GM23338 (cell line): ENCODE measurements around the gene NOPCHAP1. TPM values are rescaled to one million over a fixed set of nuclear protein-coding genes. Genes with fewer than 3 reads are reported as not detected.
A peak's percentile ranks its signal among the peaks of the same experiment; 100 is the strongest.

Experiments
- ATAC-seq: fragments of 200-7000 bp; cut with Tn5 transposase; 3 replicates; pipeline ENCODE4 v1.9.1; 2020
- DNase-seq: peaks from one replicate; pipeline ENCODE4 v3.0.0-alpha.2; 2015; ENCODE audit warnings: low spot score
- H2AFZ ChIP-seq: fragments of 200-600 bp; sonication (generic); 2 replicates; pipeline ENCODE4 v1.8.0; 2016; ENCODE audit warnings: antibody characterized with exemption, mild to moderate bottlenecking, moderate library complexity
- H3F3A ChIP-seq: fragments of 200-600 bp; sonication (generic); replicated peaks from 2 replicates; pipeline ENCODE4 v1.8.0; 2017; ENCODE audit warnings: antibody characterized with exemption, mixed run types, low read depth
- H3K27ac ChIP-seq: fragments of 200-600 bp; sonication (generic); 2 replicates; pipeline ENCODE4 v1.6.1; 2016; ENCODE audit warnings: low read depth
- H3K27me3 ChIP-seq: fragments of 200-600 bp; sonication (generic); 2 replicates; pipeline ENCODE4 v1.8.0; 2016; ENCODE audit warnings: mild to moderate bottlenecking, mixed run types, moderate library complexity; ENCODE audit not compliant: insufficient read depth
- H3K36me3 ChIP-seq: fragments of 200-600 bp; sonication (generic); 2 replicates; pipeline ENCODE4 v1.8.0; 2016; ENCODE audit warnings: mild to moderate bottlenecking; ENCODE audit not compliant: insufficient read depth
- H3K4me1 ChIP-seq: fragments of 200-600 bp; sonication (generic); 2 replicates; pipeline ENCODE4 v1.8.0; 2016; ENCODE audit warnings: mild to moderate bottlenecking, moderate library complexity; ENCODE audit not compliant: insufficient read depth
- H3K4me2 ChIP-seq: fragments of 200-600 bp; sonication (generic); 2 replicates; pipeline ENCODE4 v1.7.1; 2017; ENCODE audit warnings: mixed run types
- H3K4me3 ChIP-seq: fragments of 200-600 bp; sonication (generic); 2 replicates; pipeline ENCODE4 v1.6.1; 2016; ENCODE audit warnings: mixed run types
- H3K79me2 ChIP-seq: fragments of 200-600 bp; sonication (generic); replicated peaks from 2 replicates; pipeline ENCODE4 v1.8.0; 2017; ENCODE audit warnings: mild to moderate bottlenecking; ENCODE audit not compliant: insufficient read depth
- H3K9me2 ChIP-seq: fragments of 200-600 bp; sonication (generic); 2 replicates; pipeline ENCODE4 v1.8.0; 2017; ENCODE audit not compliant: insufficient read depth
- H4K20me1 ChIP-seq: fragments of 200-600 bp; sonication (generic); replicated peaks from 2 replicates; pipeline ENCODE4 v1.8.0; 2017; ENCODE audit warnings: mild to moderate bottlenecking; ENCODE audit not compliant: insufficient read depth
- H3K27ac Mint-ChIP-seq: 2 replicates; pipeline ENCODE4 v1.8.0; 2020; ENCODE audit warnings: inconsistent platforms, mild to moderate bottlenecking, moderate library complexity, mixed read lengths
- H3K27me3 Mint-ChIP-seq: 3 replicates; pipeline ENCODE4 v1.8.0; 2022; ENCODE audit warnings: low read depth, mild to moderate bottlenecking, moderate library complexity, mixed read lengths, inconsistent platforms; ENCODE audit not compliant: insufficient read depth, poor library complexity
- H3K36me3 Mint-ChIP-seq: 3 replicates; pipeline ENCODE4 v1.8.0; 2021; ENCODE audit warnings: low read depth, mild to moderate bottlenecking, inconsistent platforms, moderate library complexity, mixed read lengths
- H3K4me1 Mint-ChIP-seq: 3 replicates; pipeline ENCODE4 v1.8.0; 2020; ENCODE audit warnings: mild to moderate bottlenecking, inconsistent platforms, mixed read lengths
- H3K4me3 Mint-ChIP-seq: 3 replicates; pipeline ENCODE4 v1.8.0; 2021; ENCODE audit warnings: moderate library complexity, mild to moderate bottlenecking, inconsistent platforms, mixed read lengths
- H3K9me3 Mint-ChIP-seq: 3 replicates; pipeline ENCODE4 v1.8.0; 2020; ENCODE audit warnings: moderate library complexity, mild to moderate bottlenecking, inconsistent platforms, mixed read lengths
- CREB1 ChIP-seq: fragments of 250-450 bp; sonication (Bioruptor Pico); IDR thresholded peaks from 2 replicates; pipeline ENCODE4 v1.5.0; 2020; ENCODE audit warnings: low read depth, mild to moderate bottlenecking, moderate library complexity
- CTCF ChIP-seq, 2 experiments: fragments of 200-600 bp in 1 of 2; sonication (generic) in 1 of 2; conservative IDR thresholded peaks; 2 replicates each; pipeline versions ENCODE4 v1.5.1 to v1.6.1; 2016 to 2017; ENCODE audit warnings: antibody characterized with exemption in 2 of 2, low read depth in 2 of 2, mild to moderate bottlenecking in 2 of 2, moderate library complexity in 1 of 2
- JUNB ChIP-seq: IDR thresholded peaks from one replicate; pipeline ENCODE4 v1.6.1; 2016; ENCODE audit warnings: antibody characterized with exemption; ENCODE audit not compliant: unreplicated experiment
- NANOG ChIP-seq: IDR thresholded peaks from 2 replicates; pipeline ENCODE4 v1.6.1; 2016; ENCODE audit warnings: antibody characterized with exemption, borderline replicate concordance
- REST ChIP-seq: IDR thresholded peaks from one replicate; pipeline ENCODE4 v1.6.1; 2018; ENCODE audit warnings: antibody characterized with exemption; ENCODE audit not compliant: unreplicated experiment
- STAT1 ChIP-seq: IDR thresholded peaks from one replicate; pipeline ENCODE4 v1.6.1; 2016; ENCODE audit warnings: antibody characterized with exemption; ENCODE audit not compliant: unreplicated experiment
- ZNF331 ChIP-seq: fragments of 250-450 bp; sonication (Bioruptor Pico); IDR thresholded peaks from 2 replicates; pipeline ENCODE4 v1.5.0; 2020; ENCODE audit warnings: low read depth, mild to moderate bottlenecking, moderate library complexity
- ZNF462 ChIP-seq: fragments of 250-450 bp; sonication (Bioruptor Pico); IDR thresholded peaks from 2 replicates; pipeline ENCODE4 v1.5.0; 2020; ENCODE audit warnings: mild to moderate bottlenecking, moderate library complexity
- polyA plus RNA-seq: library from polyadenylated mRNA; unstranded; fragments of >200 nt; fragmentation: Nextera tagmentation; extraction: Ambion mirVana; gene quantifications from 2 replicates; pipeline ENCODE4 v1.2.1, GENCODE V29; 2016
- total RNA-seq: library from RNA; depleted of rRNA; stranded (reverse); fragments of >200 nt; shearing (Covaris generic); gene quantifications from 2 replicates; pipeline ENCODE4 v1.2.3, GENCODE V29; 2014

NOPCHAP1 gene
- total and polyA plus RNA-seq, 2 experiments from 2014 or later, result 14.7 to 221 TPM

GRCh38 chr12:104985206-104985605 lies 910 bp upstream of the NOPCHAP1 start:
- H3K4me2 ChIP-seq, result no peak overlapping the region
- no peak overlapping the region for H3K27ac ChIP-seq
- ATAC-seq, result no peak
- H3K4me3 ChIP-seq, result no peak overlapping the region
- H4K20me1 ChIP-seq, result no peaks in the 10 kb centered on the region; the same call in 1 of the 2 replicates
- peaks cover 37% of the 10 kb centered on the region for H3K79me2 ChIP-seq
- H3K27ac Mint-ChIP-seq, result no peak overlapping the region
- H3K4me1 ChIP-seq, result peaks cover 19% of the 10 kb centered on the region
- H3F3A ChIP-seq, result no peaks in the 10 kb centered on the region
- H2AFZ ChIP-seq, result peak overlapping the region; percentile 80; the same call in 1 of the 2 replicates
- H3K4me1 Mint-ChIP-seq, result peaks cover 17% of the 10 kb centered on the region
- no peak for DNase-seq
- peaks cover 8% of the 10 kb centered on the region for H3K27me3 Mint-ChIP-seq
- no peak for TF ChIP-seq ZNF331 (CRISPR knock-in tag)
- TF ChIP-seq STAT1, result no peak
- no peak for TF ChIP-seq REST
- no peak for TF ChIP-seq NANOG
- TF ChIP-seq CREB1 (CRISPR knock-in tag), result no peak
- TF ChIP-seq ZNF462 (CRISPR knock-in tag), result no peak
- TF ChIP-seq JUNB, result no peak
- 0 out of 4 replicates have a peak, but pooled peaks of 1 of the 2 experiments have one; percentile 11 for TF ChIP-seq CTCF (conservative IDR thresholded peaks at IDR 0.05; ENCODE audit: low read depth in 2 of 2)
- no peaks in the 10 kb centered on the region for H3K9me3 Mint-ChIP-seq
- H3K36me3 ChIP-seq, result no peaks in the 10 kb centered on the region
- H3K4me3 Mint-ChIP-seq, result peak overlapping the region; percentile 85
- H3K36me3 Mint-ChIP-seq, result peaks cover 18% of the 10 kb centered on the region
- no peaks in the 10 kb centered on the region for H3K27me3 ChIP-seq
- H3K9me2 ChIP-seq, result no peaks in the 10 kb centered on the region
